IMR-90 (cell line): ENCODE measurements around the gene DYNLT4. TPM values are rescaled to one million over a fixed set of nuclear protein-coding genes. Genes with fewer than 3 reads are reported as not detected.

Experiments
- ATAC-seq: fragments of 200-7000 bp; cut with Tn5 transposase; 2 replicates; pipeline ENCODE4 v1.9.1; 2020; ENCODE audit warnings: low read depth, mild to moderate bottlenecking, moderate library complexity
- BruUV-seq: library from RNA; stranded (reverse); fragments of 400-500 nt; replicated peaks from 2 replicates; lab custom pipeline; 2021; lab: Mats Ljungman, UMichigan
- CTCF ChIA-PET: fragments of 300-600 bp; formaldehyde crosslinking; extraction: SDS; loops from one replicate; lab custom pipeline; 2021; ENCODE audit warnings: antibody characterized with exemption; lab: Yijun Ruan, JAX
- POLR2A ChIA-PET: fragments of 300-600 bp; sonication (Branson Sonifier 250); formaldehyde crosslinking; loops from one replicate; lab custom pipeline; 2022; ENCODE audit warnings: antibody characterized with exemption; ENCODE audit not compliant: unreplicated experiment; lab: Charles Lee
- DNase-seq: peaks from one replicate; pipeline ENCODE4 v3.0.0; 2013
- H2AFZ ChIP-seq: replicated peaks from 2 replicates; pipeline ENCODE3; 2013; ENCODE audit warnings: low read length, mild to moderate bottlenecking; ENCODE audit not compliant: poor library complexity
- H2AK5ac ChIP-seq: 2 replicates; pipeline ENCODE4 v1.6.1; 2013; ENCODE audit warnings: low read depth, low read length, inconsistent platforms
- H2AK9ac ChIP-seq: replicated peaks from 2 replicates; pipeline ENCODE3; 2013; ENCODE audit warnings: mild to moderate bottlenecking, low read depth, low read length, moderate library complexity; ENCODE audit not compliant: poor library complexity
- H2BK120ac ChIP-seq: 2 replicates; pipeline ENCODE4 v1.6.1; 2013; ENCODE audit warnings: low read depth, low read length, inconsistent platforms
- H2BK15ac ChIP-seq: 3 replicates; pipeline ENCODE4 v1.6.1; 2013; ENCODE audit warnings: low read depth, low read length, inconsistent platforms
- H2BK20ac ChIP-seq: 2 replicates; pipeline ENCODE4 v1.6.1; 2013; ENCODE audit warnings: low read depth, mild to moderate bottlenecking, inconsistent platforms, low read length, moderate library complexity
- H2BK5ac ChIP-seq: 2 replicates; pipeline ENCODE4 v1.6.1; 2013; ENCODE audit warnings: mild to moderate bottlenecking, low read depth, low read length, inconsistent platforms; ENCODE audit not compliant: poor library complexity, severe bottlenecking
- H3K14ac ChIP-seq: replicated peaks from 2 replicates; pipeline ENCODE4 v1.6.1; 2013; ENCODE audit warnings: low read depth, low read length, inconsistent platforms
- H3K18ac ChIP-seq: 2 replicates; pipeline ENCODE4 v1.6.1; 2013; ENCODE audit warnings: low read depth, low read length, control low read depth
- H3K23ac ChIP-seq: 2 replicates; pipeline ENCODE4 v1.6.1; 2013; ENCODE audit warnings: low read depth, low read length, inconsistent platforms
- H3K27ac ChIP-seq: 2 replicates; pipeline ENCODE4 v1.5.1; 2013; ENCODE audit warnings: mild to moderate bottlenecking, control low read depth, low read length; ENCODE audit not compliant: insufficient read depth
- H3K27me3 ChIP-seq: 2 replicates; pipeline ENCODE4 v1.6.1; 2013; ENCODE audit warnings: low read length; ENCODE audit not compliant: control insufficient read depth, insufficient read depth
- H3K36me3 ChIP-seq: 2 replicates; pipeline ENCODE4 v1.6.1; 2013; ENCODE audit warnings: low read length, mixed read lengths; ENCODE audit not compliant: control insufficient read depth, insufficient read depth
- H3K4ac ChIP-seq: 2 replicates; pipeline ENCODE4 v1.6.1; 2013; ENCODE audit warnings: low read depth, low read length, inconsistent platforms
- H3K4me1 ChIP-seq: 2 replicates; pipeline ENCODE4 v1.6.1; 2013; ENCODE audit warnings: low read length, mixed read lengths; ENCODE audit not compliant: control insufficient read depth, insufficient read depth
- H3K4me2 ChIP-seq: 2 replicates; pipeline ENCODE4 v1.6.1; 2013; ENCODE audit warnings: low read depth, mild to moderate bottlenecking, control low read depth, low read length, moderate library complexity
- H3K4me3 ChIP-seq: 2 replicates; pipeline ENCODE4 v1.5.1; 2013; ENCODE audit warnings: low read depth, mild to moderate bottlenecking, control low read depth, low read length, moderate library complexity; ENCODE audit not compliant: insufficient read depth
- H3K56ac ChIP-seq: 2 replicates; pipeline ENCODE4 v1.6.1; 2013; ENCODE audit warnings: low read length, inconsistent platforms; ENCODE audit not compliant: insufficient read depth; ENCODE audit errors: extremely low read depth
- H3K79me1 ChIP-seq, 2 experiments: 2 replicates each; pipeline ENCODE4 v1.6.1; 2013; ENCODE audit warnings: low read length in 2 of 2, inconsistent platforms in 1 of 2, low read depth in 1 of 2
- H3K9ac ChIP-seq: 2 replicates; pipeline ENCODE4 v1.6.1; 2013; ENCODE audit warnings: low read depth, low read length, control low read depth
- H3K9me1 ChIP-seq: 2 replicates; pipeline ENCODE4 v1.6.1; 2013; ENCODE audit warnings: low read length, inconsistent platforms; ENCODE audit not compliant: insufficient read depth
- H3K9me3 ChIP-seq: 2 replicates; pipeline ENCODE4 v1.6.1; 2013; ENCODE audit warnings: low read length; ENCODE audit not compliant: control insufficient read depth, insufficient read depth
- H4K20me1 ChIP-seq: 2 replicates; pipeline ENCODE4 v1.6.1; 2013; ENCODE audit warnings: low read length, inconsistent platforms; ENCODE audit not compliant: insufficient read depth
- H4K5ac ChIP-seq: 2 replicates; pipeline ENCODE4 v1.6.1; 2013; ENCODE audit warnings: mild to moderate bottlenecking, low read depth, low read length, control low read depth
- H4K8ac ChIP-seq, 2 experiments: 2 replicates each; pipeline ENCODE4 v1.6.1; 2013; ENCODE audit warnings: low read depth in 2 of 2, low read length in 2 of 2, control low read depth in 1 of 2, inconsistent platforms in 1 of 2
- H4K91ac ChIP-seq: 2 replicates; pipeline ENCODE4 v1.6.1; 2013; ENCODE audit warnings: low read depth, low read length, inconsistent platforms; ENCODE audit not compliant: insufficient read depth
- MAFK ChIP-seq: IDR thresholded peaks from 2 replicates; pipeline ENCODE4 v1.6.1; 2012; ENCODE audit warnings: low read depth, low read length, improper control_type of control experiment
- MXI1 ChIP-seq: IDR thresholded peaks from 2 replicates; pipeline ENCODE4 v1.6.1; 2012; ENCODE audit warnings: low read depth, mild to moderate bottlenecking, low read length, moderate library complexity, borderline replicate concordance
- POLR2A ChIP-seq: IDR thresholded peaks from 2 replicates; pipeline ENCODE4 v1.6.1; 2012; ENCODE audit warnings: mild to moderate bottlenecking, low read depth, low read length
- RAD21 ChIP-seq: IDR thresholded peaks from 2 replicates; pipeline ENCODE4 v1.6.1; 2012; ENCODE audit warnings: low read length, improper control_type of control experiment
- WGBS, 2 experiments: methylation state at CpG; one replicate each; pipeline versions ENCODE4 v1.1.5 to v1.1.7; 2013; ENCODE audit warnings: missing lambda C conversion rate in 2 of 2; ENCODE audit not compliant: insufficient read length in 1 of 2; ENCODE audit errors: extremely low coverage in 2 of 2; 5-methylcytosine and 5-hydroxymethylcytosine counted together
- dilution Hi-C: fragments of 300-500 bp; cut with HindIII; formaldehyde crosslinking; loops from one replicate; pipeline ENCODE4 v1.14.3; 2018; ENCODE audit warnings: low sequenced_read_pairs; ENCODE audit not compliant: unreplicated experiment
- in situ Hi-C: fragments of 300-500 bp; cut with MboI; formaldehyde crosslinking; loops from 3 replicates; pipeline ENCODE4 v1.14.3; 2019; ENCODE audit warnings: low sequenced_read_pairs, inconsistent platforms, mixed read lengths
- intact Hi-C: fragments of 100-400 bp; cut with micrococcal nuclease; formaldehyde crosslinking; loops from 2 replicates; pipeline ENCODE4 v1.10.0; 2022
- polyA plus RNA-seq, 3 experiments: library from polyadenylated mRNA; depleted of rRNA; stranded (reverse); fragments of >200 nt; gene quantifications; 2 replicates each; pipeline ENCODE4 v1.2.3, GENCODE V29; 2012; ENCODE audit warnings: low replicate concordance in 1 of 3
- total RNA-seq: library from RNA; depleted of rRNA; stranded (reverse); fragments of >200 nt; gene quantifications from 2 replicates; pipeline ENCODE4 v1.2.3, GENCODE V29; 2012

DYNLT4 gene
- total and polyA plus RNA-seq, 2 of the 4 experiments (the other 2 are of a cell fraction): not detected

GRCh38 chr1:44820328-44821239 is 13.4 kb upstream of the DYNLT4 start:
- Histone ChIP-seq H3K9me3 (no peaks in the 10 kb centered on the region), H3K36me3 (no peaks in the 10 kb centered on the region), H3K14ac (peak overlapping the region; percentile 49), H2AK5ac (peak overlapping the region; percentile 87), H3K56ac (peak overlapping the region; percentile 100; the same call in 1 of the 2 replicates), H4K5ac (peak overlapping the region; percentile 38), H3K79me1 (no peaks in the 10 kb centered on the region; a peak in 1 of 4 replicates), H3K9me1 (peaks cover 3% of the 10 kb centered on the region; the same call in 1 of the 2 replicates), H3K4me2 (peak overlapping the region; percentile 70), H3K4me1 (peaks cover 1% of the 10 kb centered on the region; the same call in 1 of the 2 replicates), H2AK9ac (peak overlapping the region; percentile 79), H3K23ac (peak overlapping the region; percentile 46), H4K20me1 (peaks cover 8% of the 10 kb centered on the region; the same call in 1 of the 2 replicates), H4K8ac (peak overlapping the region; percentile 83 to 96; a peak in 3 of 4 replicates), H3K4me3 (peak overlapping the region; percentile 23), H2BK120ac (peak overlapping the region; percentile 96), H3K4ac (peak overlapping the region; percentile 96), H4K91ac (peak overlapping the region; percentile 100), H2AFZ (peak overlapping the region; percentile 94), H3K18ac (no peak overlapping the region; the same call in 1 of the 2 replicates), H2BK5ac (peak overlapping the region; percentile 99), H3K27ac (peak overlapping the region; percentile 99), H3K27me3 (no peaks in the 10 kb centered on the region), H2BK15ac (peak overlapping the region; percentile 33; the same call in 1 of the 3 replicates), H2BK20ac (peak overlapping the region; percentile 96; the same call in 1 of the 2 replicates), H3K9ac (peak overlapping the region; percentile 96)
- TF ChIP-seq POLR2A (no peak), MXI1 (no peak), MAFK (no peak), RAD21 (no peak)
- DNase-seq (no peak), ATAC-seq (no peak; the same call in 1 of the 2 replicates)
- WGBS, 2 experiments: 50% methylated on average over 2 of the region's 25 CpGs; no CpG with 5 or more reads in 1 of the 2 experiments
- ChIA-PET POLR2A (no interaction called here), CTCF (interaction anchor here (0.6 kb wide), 1 partner anchor 180 kb away, joined by 3 read pairs; no protein-coding TSS in a partner anchor)
- intact Hi-C loops: no loop called here
- BruUV-seq: no TSS peak
- in situ Hi-C loops: no loop called here
- dilution Hi-C loops: no loop called here
